ENCODE measurements around the gene CCDC170. TPM values are rescaled to one million over a fixed set of nuclear protein-coding genes. Genes with fewer than 3 reads are reported as not detected.

Gene CCDC170
- total RNA-seq, 1 donor from 2014 or later = 0.14 TPM

DNA sequence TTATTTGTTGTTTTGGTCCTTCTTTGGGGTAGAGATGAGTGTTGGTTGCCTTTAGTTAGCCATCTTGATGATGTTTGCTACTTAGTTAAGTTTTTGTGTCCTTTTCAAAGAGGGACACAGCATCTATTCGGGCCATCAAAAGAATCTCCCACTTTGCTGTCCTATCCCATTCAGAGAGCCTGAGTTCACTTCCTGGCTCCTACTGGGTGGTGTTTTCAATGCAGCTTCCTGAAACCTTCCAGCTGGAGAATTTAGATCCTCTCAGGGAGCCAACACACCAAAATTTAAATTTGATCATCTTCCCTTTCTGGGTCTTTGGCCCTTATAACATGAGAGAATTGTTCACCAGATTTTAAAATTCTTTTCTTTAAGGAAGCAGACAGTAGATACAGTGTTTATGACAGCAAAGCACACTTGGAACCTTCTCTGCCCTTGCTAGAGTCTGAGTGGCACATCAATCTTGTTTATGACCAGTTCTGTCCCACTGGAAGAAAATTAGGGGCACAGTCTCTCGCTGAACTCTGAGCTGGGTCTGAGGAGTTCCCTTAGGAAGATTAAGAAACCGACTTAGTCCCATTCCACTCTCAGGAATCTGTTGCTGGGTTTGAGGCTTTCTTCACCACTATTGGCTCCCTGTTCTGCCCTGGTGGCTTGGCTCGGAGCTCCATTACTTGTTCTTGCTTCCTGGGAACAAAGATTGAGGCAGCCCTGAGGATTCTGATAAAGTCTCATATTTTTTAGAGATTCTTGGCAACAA lies 115.5 kb downstream of the CCDC170 start:
- Mint-ChIP-seq H3K36me3 (ENCODE audit: low read depth, unreplicated experiment) (no peaks in the 10 kb centered on the region), H3K27me3 (ENCODE audit: low read depth, unreplicated experiment) (no peaks in the 10 kb centered on the region), H3K9me3 (ENCODE audit: unreplicated experiment) (no peaks in the 10 kb centered on the region), H3K27ac (ENCODE audit: unreplicated experiment) (no peak overlapping the region), H3K4me1 (ENCODE audit: low read depth, unreplicated experiment) (no peaks in the 10 kb centered on the region), H3K4me3 (ENCODE audit: unreplicated experiment) (no peak overlapping the region)
- Histone ChIP-seq H3K27ac (ENCODE audit: low read depth, low read length) (no peak overlapping the region), H3K4me2 (ENCODE audit: low read length) (no peak overlapping the region), H3K36me3 (ENCODE audit: insufficient read depth, low read length) (no peaks in the 10 kb centered on the region), H2AFZ (ENCODE audit: low read depth, low read length) (no peak overlapping the region), H4K20me1 (ENCODE audit: insufficient read depth, low read length) (no peaks in the 10 kb centered on the region), H3K4me1 (ENCODE audit: insufficient read depth, low read length) (no peaks in the 10 kb centered on the region), H3K4me3 (ENCODE audit: insufficient read depth, low read depth, low read length) (no peak overlapping the region), H3K27me3 (ENCODE audit: insufficient read depth, low read length) (no peaks in the 10 kb centered on the region), H3K9me3 (ENCODE audit: insufficient read depth, low read depth, low read length) (no peaks in the 10 kb centered on the region), H3K79me2 (ENCODE audit: insufficient read depth, low read length) (no peaks in the 10 kb centered on the region), H3K9ac (ENCODE audit: low read length) (no peak overlapping the region)
- no peak for TF ChIP-seq EZH2 (IDR thresholded peaks at IDR 0.05; ENCODE audit: insufficient read depth, low read length)
- TF ChIP-seq, protein P1, sequence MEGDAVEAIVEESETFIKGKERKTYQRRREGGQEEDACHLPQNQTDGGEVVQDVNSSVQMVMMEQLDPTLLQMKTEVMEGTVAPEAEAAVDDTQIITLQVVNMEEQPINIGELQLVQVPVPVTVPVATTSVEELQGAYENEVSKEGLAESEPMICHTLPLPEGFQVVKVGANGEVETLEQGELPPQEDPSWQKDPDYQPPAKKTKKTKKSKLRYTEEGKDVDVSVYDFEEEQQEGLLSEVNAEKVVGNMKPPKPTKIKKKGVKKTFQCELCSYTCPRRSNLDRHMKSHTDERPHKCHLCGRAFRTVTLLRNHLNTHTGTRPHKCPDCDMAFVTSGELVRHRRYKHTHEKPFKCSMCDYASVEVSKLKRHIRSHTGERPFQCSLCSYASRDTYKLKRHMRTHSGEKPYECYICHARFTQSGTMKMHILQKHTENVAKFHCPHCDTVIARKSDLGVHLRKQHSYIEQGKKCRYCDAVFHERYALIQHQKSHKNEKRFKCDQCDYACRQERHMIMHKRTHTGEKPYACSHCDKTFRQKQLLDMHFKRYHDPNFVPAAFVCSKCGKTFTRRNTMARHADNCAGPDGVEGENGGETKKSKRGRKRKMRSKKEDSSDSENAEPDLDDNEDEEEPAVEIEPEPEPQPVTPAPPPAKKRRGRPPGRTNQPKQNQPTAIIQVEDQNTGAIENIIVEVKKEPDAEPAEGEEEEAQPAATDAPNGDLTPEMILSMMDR (IDR thresholded peaks at IDR 0.05; ENCODE audit: insufficient read depth, low read depth, low read length) = no peak
- no peak for FAIRE-seq
- DNase-seq (ENCODE audit: low read depth) = peak; percentile 2

DNA sequence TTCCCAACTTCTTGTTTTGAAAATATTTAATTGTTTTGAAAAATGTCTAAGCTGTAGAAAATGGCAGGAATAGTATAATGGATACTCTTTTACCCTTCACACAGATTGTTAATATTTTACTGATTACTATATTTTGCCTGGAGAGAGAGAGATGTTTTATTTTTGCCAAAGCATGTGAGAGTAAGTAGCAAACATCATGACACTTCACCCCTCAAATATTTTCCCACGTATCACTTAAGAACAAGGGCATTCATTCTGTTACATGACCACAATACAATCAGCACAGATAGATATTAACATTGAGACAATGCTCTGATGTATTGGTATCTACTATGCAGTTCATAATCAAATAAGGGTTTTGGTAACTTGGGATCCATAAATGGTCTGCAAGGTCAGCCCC lies 116.5 kb downstream of the CCDC170 start:
- H3K36me3 Mint-ChIP-seq (ENCODE audit: low read depth, unreplicated experiment) = no peaks in the 10 kb centered on the region
- H3K79me2 ChIP-seq (ENCODE audit: insufficient read depth, low read length) = no peaks in the 10 kb centered on the region
- H3K4me3 ChIP-seq (ENCODE audit: insufficient read depth, low read depth, low read length) = no peak overlapping the region
- DNase-seq (ENCODE audit: low read depth) = no peak
- no peak overlapping the region for H3K27ac ChIP-seq (ENCODE audit: low read depth, low read length)
- H3K4me3 Mint-ChIP-seq (ENCODE audit: unreplicated experiment) = no peak overlapping the region
- no peaks in the 10 kb centered on the region for H3K27me3 ChIP-seq (ENCODE audit: insufficient read depth, low read length)
- H3K27me3 Mint-ChIP-seq (ENCODE audit: low read depth, unreplicated experiment) = no peaks in the 10 kb centered on the region
- H4K20me1 ChIP-seq (ENCODE audit: insufficient read depth, low read length) = no peaks in the 10 kb centered on the region
- no peak for FAIRE-seq
- no peak overlapping the region for H2AFZ ChIP-seq (ENCODE audit: low read depth, low read length)
- TF ChIP-seq, protein P1 (IDR thresholded peaks at IDR 0.05; ENCODE audit: insufficient read depth, low read depth, low read length) = no peak
- no peak for TF ChIP-seq EZH2 (IDR thresholded peaks at IDR 0.05; ENCODE audit: insufficient read depth, low read length)
- no peaks in the 10 kb centered on the region for H3K4me1 ChIP-seq (ENCODE audit: insufficient read depth, low read length)
- no peaks in the 10 kb centered on the region for H3K36me3 ChIP-seq (ENCODE audit: insufficient read depth, low read length)
- no peak overlapping the region for H3K27ac Mint-ChIP-seq (ENCODE audit: unreplicated experiment)
- H3K9me3 ChIP-seq (ENCODE audit: insufficient read depth, low read depth, low read length) = no peaks in the 10 kb centered on the region
- H3K9me3 Mint-ChIP-seq (ENCODE audit: unreplicated experiment) = no peaks in the 10 kb centered on the region
- H3K4me2 ChIP-seq (ENCODE audit: low read length) = no peak overlapping the region
- no peaks in the 10 kb centered on the region for H3K4me1 Mint-ChIP-seq (ENCODE audit: low read depth, unreplicated experiment)
- H3K9ac ChIP-seq (ENCODE audit: low read length) = no peak overlapping the region

DNA sequence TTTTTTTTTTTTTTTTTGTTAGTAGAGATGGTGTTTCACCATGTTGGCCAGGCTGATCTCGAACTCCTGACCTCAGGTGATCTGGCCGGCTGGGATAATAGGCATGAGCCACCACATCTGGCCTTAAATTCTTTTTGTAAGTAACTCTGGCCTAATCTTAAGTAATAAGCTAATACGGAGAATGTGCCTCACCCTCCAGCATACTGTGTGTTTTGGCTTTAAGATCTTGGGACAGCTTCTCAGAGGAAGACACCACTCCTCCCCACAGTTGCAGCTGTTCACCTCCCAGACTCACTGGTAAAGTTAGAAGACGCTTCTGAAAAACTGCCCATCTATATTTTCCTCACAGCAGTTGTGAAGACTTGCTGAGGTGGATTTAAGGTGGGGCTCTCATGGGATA lies 120.8 kb downstream of the CCDC170 start:
- Histone ChIP-seq H3K9me3 (ENCODE audit: insufficient read depth, low read depth, low read length) (no peaks in the 10 kb centered on the region), H2AFZ (ENCODE audit: low read depth, low read length) (no peak overlapping the region), H3K4me3 (ENCODE audit: insufficient read depth, low read depth, low read length) (no peak overlapping the region), H3K4me2 (ENCODE audit: low read length) (no peak overlapping the region), H3K27me3 (ENCODE audit: insufficient read depth, low read length) (no peaks in the 10 kb centered on the region), H3K36me3 (ENCODE audit: insufficient read depth, low read length) (no peaks in the 10 kb centered on the region), H3K9ac (ENCODE audit: low read length) (no peak overlapping the region), H3K79me2 (ENCODE audit: insufficient read depth, low read length) (no peaks in the 10 kb centered on the region), H3K4me1 (ENCODE audit: insufficient read depth, low read length) (no peaks in the 10 kb centered on the region), H3K27ac (ENCODE audit: low read depth, low read length) (no peak overlapping the region), H4K20me1 (ENCODE audit: insufficient read depth, low read length) (no peaks in the 10 kb centered on the region)
- TF ChIP-seq, protein P1 (IDR thresholded peaks at IDR 0.05; ENCODE audit: insufficient read depth, low read depth, low read length) = no peak
- TF ChIP-seq EZH2 (IDR thresholded peaks at IDR 0.05; ENCODE audit: insufficient read depth, low read length) = no peak
- DNase-seq (ENCODE audit: low read depth) (no peak), FAIRE-seq (no peak)
- H3K27me3 Mint-ChIP-seq (ENCODE audit: low read depth, unreplicated experiment) = no peaks in the 10 kb centered on the region
- H3K9me3 Mint-ChIP-seq (ENCODE audit: unreplicated experiment) = no peaks in the 10 kb centered on the region
- no peak overlapping the region for H3K27ac Mint-ChIP-seq (ENCODE audit: unreplicated experiment)
- no peak overlapping the region for H3K4me3 Mint-ChIP-seq (ENCODE audit: unreplicated experiment)
- no peaks in the 10 kb centered on the region for H3K4me1 Mint-ChIP-seq (ENCODE audit: low read depth, unreplicated experiment)
- no peaks in the 10 kb centered on the region for H3K36me3 Mint-ChIP-seq (ENCODE audit: low read depth, unreplicated experiment)
